HEK293 (cell line): ENCODE data around the gene SPACA6.

Experiments
- HOXD13 ChIP-seq: sonication (generic); formaldehyde crosslinking; IDR thresholded peaks from 2 replicates; pipeline ENCODE4 v1.8.0; 2022; ENCODE audit warnings: missing genetic modification reagents, borderline replicate concordance
- KLF7 ChIP-seq: fragments of 450-650 bp; formaldehyde crosslinking; IDR thresholded peaks from 2 replicates; pipeline ENCODE4 v1.5.1; 2016; ENCODE audit warnings: missing biosample characterization, missing genetic modification characterization, borderline replicate concordance
- ZBTB21 ChIP-seq: fragments of 450-650 bp; formaldehyde crosslinking; IDR thresholded peaks from 2 replicates; pipeline ENCODE4 v1.5.1; 2017; ENCODE audit warnings: missing biosample characterization, missing genetic modification characterization
- ZBTB48 ChIP-seq: fragments of 450-650 bp; formaldehyde crosslinking; IDR thresholded peaks from 2 replicates; pipeline ENCODE4 v1.5.1; 2016; ENCODE audit warnings: missing biosample characterization, missing genetic modification characterization
- ZFP37 ChIP-seq: fragments of 450-650 bp; formaldehyde crosslinking; IDR thresholded peaks from 2 replicates; pipeline ENCODE4 v1.5.1; 2016; ENCODE audit warnings: missing biosample characterization, missing genetic modification characterization
- ZFP69B ChIP-seq: fragments of 450-650 bp; formaldehyde crosslinking; IDR thresholded peaks from 2 replicates; pipeline ENCODE4 v1.5.1; 2016; ENCODE audit warnings: missing biosample characterization, missing genetic modification characterization
- ZNF214 ChIP-seq: fragments of 450-650 bp; formaldehyde crosslinking; IDR thresholded peaks from 2 replicates; pipeline ENCODE4 v1.5.1; 2017; ENCODE audit warnings: missing biosample characterization, mild to moderate bottlenecking, missing genetic modification characterization, borderline replicate concordance
- ZNF24 ChIP-seq: fragments of 450-650 bp; formaldehyde crosslinking; IDR thresholded peaks from 2 replicates; pipeline ENCODE4 v1.5.1; 2016; ENCODE audit warnings: missing biosample characterization, missing genetic modification characterization
- ZNF311 ChIP-seq: fragments of 450-650 bp; formaldehyde crosslinking; IDR thresholded peaks from 2 replicates; pipeline ENCODE4 v1.5.1; 2017; ENCODE audit warnings: missing biosample characterization, missing genetic modification characterization, borderline replicate concordance
- ZNF335 ChIP-seq: fragments of 450-650 bp; formaldehyde crosslinking; conservative IDR thresholded peaks from 2 replicates; pipeline ENCODE4 v1.5.1; 2016; ENCODE audit warnings: missing biosample characterization, missing genetic modification characterization
- ZNF660 ChIP-seq: fragments of 450-650 bp; IDR thresholded peaks from 2 replicates; pipeline ENCODE4 v1.5.1; 2018; ENCODE audit warnings: missing biosample characterization, mild to moderate bottlenecking, missing genetic modification characterization
- ZNF785 ChIP-seq: fragments of 450-650 bp; formaldehyde crosslinking; IDR thresholded peaks from 2 replicates; pipeline ENCODE4 v1.5.1; 2016; ENCODE audit warnings: missing biosample characterization, missing genetic modification characterization
- ZNF791 ChIP-seq: fragments of 450-650 bp; formaldehyde crosslinking; IDR thresholded peaks from 2 replicates; pipeline ENCODE4 v1.5.1; 2016; ENCODE audit warnings: missing biosample characterization, missing genetic modification characterization
- ZNF792 ChIP-seq: fragments of 450-650 bp; formaldehyde crosslinking; IDR thresholded peaks from 2 replicates; pipeline ENCODE4 v1.5.1; 2016; ENCODE audit warnings: missing biosample characterization, missing genetic modification characterization
- ZSCAN23 ChIP-seq: fragments of 450-650 bp; formaldehyde crosslinking; IDR thresholded peaks from 2 replicates; pipeline ENCODE4 v1.5.1; 2016; ENCODE audit warnings: missing biosample characterization, missing genetic modification characterization
- ZSCAN30 ChIP-seq: fragments of 450-650 bp; IDR thresholded peaks from 2 replicates; pipeline ENCODE4 v1.5.1; 2018; ENCODE audit warnings: missing biosample characterization, mild to moderate bottlenecking, missing genetic modification characterization, moderate library complexity
- ZXDB ChIP-seq: fragments of 450-650 bp; formaldehyde crosslinking; IDR thresholded peaks from 2 replicates; pipeline ENCODE4 v1.5.1; 2016; ENCODE audit warnings: missing biosample characterization, missing genetic modification characterization
- TF ChIP-seq, protein P1 (sequence below): fragments of 450-650 bp; formaldehyde crosslinking; IDR thresholded peaks from 2 replicates; pipeline ENCODE4 v1.5.1; 2016; ENCODE audit warnings: missing biosample characterization, missing genetic modification characterization
- TF ChIP-seq, protein P2 (sequence below): fragments of 450-650 bp; formaldehyde crosslinking; IDR thresholded peaks from 2 replicates; pipeline ENCODE4 v1.5.1; 2016; ENCODE audit warnings: missing biosample characterization, missing genetic modification characterization
- TF ChIP-seq, protein P3 (sequence below): fragments of 450-650 bp; formaldehyde crosslinking; IDR thresholded peaks from 2 replicates; pipeline ENCODE4 v1.5.1; 2016; ENCODE audit warnings: missing biosample characterization, missing genetic modification characterization
- TF ChIP-seq, protein P4 (sequence below): fragments of 450-650 bp; formaldehyde crosslinking; IDR thresholded peaks from 2 replicates; pipeline ENCODE4 v1.5.1; 2016; ENCODE audit warnings: missing biosample characterization, missing genetic modification characterization, borderline replicate concordance
- TF ChIP-seq, protein P5 (sequence below): fragments of 450-650 bp; formaldehyde crosslinking; IDR thresholded peaks from 2 replicates; pipeline ENCODE4 v1.5.1; 2016; ENCODE audit warnings: missing biosample characterization, missing genetic modification characterization, borderline replicate concordance
- TF ChIP-seq, protein P6 (sequence below): fragments of 450-650 bp; formaldehyde crosslinking; IDR thresholded peaks from 2 replicates; pipeline ENCODE4 v1.5.1; 2016; ENCODE audit warnings: missing biosample characterization, missing genetic modification characterization, low read depth

The SPACA6 gene

DNA sequence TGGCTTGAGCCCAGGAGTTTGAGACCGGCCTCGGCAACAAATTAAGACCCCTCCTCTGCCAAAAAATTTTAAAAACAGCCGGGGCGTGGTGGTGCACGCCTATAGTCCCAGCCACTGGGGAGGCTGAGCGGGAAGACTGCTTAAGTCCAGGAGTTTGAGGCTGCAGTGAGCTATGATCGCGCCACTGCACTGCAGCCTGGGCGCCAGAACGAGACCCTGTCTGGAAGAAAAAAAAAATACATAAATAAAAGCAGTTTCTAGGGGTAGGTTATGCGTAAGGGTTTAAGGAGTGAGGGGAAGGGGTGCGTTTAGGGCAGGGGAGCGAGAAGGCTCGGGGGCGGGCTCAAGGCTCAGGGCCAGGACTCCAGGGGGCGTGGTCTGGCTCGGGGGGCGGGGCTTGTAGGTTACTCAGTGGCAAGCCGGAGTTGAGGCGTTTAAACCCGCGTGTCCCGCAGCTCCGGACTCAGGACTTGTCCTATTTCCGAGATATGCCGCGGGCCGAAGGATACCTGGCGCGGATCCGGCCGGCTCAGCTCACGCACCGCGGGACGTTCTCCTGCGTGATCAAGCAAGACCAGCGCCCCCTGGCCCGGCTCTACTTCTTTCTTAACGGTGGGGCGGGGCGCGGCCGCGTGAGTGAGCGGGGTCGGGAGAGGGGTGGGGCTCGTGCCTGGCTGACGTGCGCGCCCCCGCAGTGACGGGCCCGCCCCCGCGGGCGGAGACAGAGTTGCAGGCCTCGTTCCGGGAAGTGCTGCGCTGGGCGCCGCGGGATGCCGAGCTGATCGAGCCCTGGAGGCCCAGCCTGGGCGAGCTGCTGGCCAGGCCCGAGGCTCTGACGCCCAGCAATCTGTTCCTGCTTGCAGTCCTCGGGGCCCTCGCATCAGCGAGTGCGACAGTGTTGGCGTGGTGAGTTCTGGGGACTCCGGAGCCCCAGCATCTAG lies 10.7 kb downstream of the SPACA6 start (continued):
- TF ChIP-seq, protein P1, sequence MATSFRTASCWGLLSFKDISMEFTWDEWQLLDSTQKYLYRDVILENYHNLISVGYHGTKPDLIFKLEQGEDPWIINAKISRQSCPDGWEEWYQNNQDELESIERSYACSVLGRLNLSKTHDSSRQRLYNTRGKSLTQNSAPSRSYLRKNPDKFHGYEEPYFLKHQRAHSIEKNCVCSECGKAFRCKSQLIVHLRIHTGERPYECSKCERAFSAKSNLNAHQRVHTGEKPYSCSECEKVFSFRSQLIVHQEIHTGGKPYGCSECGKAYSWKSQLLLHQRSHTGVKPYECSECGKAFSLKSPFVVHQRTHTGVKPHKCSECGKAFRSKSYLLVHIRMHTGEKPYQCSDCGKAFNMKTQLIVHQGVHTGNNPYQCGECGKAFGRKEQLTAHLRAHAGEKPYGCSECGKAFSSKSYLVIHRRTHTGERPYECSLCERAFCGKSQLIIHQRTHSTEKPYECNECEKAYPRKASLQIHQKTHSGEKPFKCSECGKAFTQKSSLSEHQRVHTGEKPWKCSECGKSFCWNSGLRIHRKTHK, result no peak
- TF ChIP-seq ZXDB (tag by site-specific recombination) (peak; percentile 61), ZNF792 (tag by site-specific recombination) (no peak), ZNF660 (peak; percentile 80; the same call in 1 of the 2 replicates), ZFP69B (no peak), ZBTB48 (tag by site-specific recombination) (0 out of 2 replicates have a peak, but pooled peaks have one; percentile 32), ZNF214 (no peak), ZBTB21 (tag by site-specific recombination) (no peak), ZNF785 (tag by site-specific recombination) (no peak), ZNF24 (tag by site-specific recombination) (0 out of 2 replicates have a peak, but pooled peaks have one; percentile 25), ZNF791 (no peak), ZFP37 (tag by site-specific recombination) (peak; percentile 44; the same call in 1 of the 2 replicates), ZSCAN23 (tag by site-specific recombination) (no peak), KLF7 (tag by site-specific recombination) (0 out of 2 replicates have a peak, but pooled peaks have one; percentile 51), ZSCAN30 (tag by site-specific recombination) (0 out of 2 replicates have a peak, but pooled peaks have one; percentile 57), HOXD13 (CRISPR knock-in tag) (no peak), ZNF335 (peak; percentile 73), ZNF311 (no peak)
- TF ChIP-seq, protein P2, sequence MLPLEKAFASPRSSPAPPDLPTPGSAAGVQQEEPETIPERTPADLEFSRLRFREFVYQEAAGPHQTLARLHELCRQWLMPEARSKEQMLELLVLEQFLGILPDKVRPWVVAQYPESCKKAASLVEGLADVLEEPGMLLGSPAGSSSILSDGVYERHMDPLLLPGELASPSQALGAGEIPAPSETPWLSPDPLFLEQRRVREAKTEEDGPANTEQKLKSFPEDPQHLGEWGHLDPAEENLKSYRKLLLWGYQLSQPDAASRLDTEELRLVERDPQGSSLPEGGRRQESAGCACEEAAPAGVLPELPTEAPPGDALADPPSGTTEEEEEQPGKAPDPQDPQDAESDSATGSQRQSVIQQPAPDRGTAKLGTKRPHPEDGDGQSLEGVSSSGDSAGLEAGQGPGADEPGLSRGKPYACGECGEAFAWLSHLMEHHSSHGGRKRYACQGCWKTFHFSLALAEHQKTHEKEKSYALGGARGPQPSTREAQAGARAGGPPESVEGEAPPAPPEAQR, result no peak
- TF ChIP-seq, protein P3, sequence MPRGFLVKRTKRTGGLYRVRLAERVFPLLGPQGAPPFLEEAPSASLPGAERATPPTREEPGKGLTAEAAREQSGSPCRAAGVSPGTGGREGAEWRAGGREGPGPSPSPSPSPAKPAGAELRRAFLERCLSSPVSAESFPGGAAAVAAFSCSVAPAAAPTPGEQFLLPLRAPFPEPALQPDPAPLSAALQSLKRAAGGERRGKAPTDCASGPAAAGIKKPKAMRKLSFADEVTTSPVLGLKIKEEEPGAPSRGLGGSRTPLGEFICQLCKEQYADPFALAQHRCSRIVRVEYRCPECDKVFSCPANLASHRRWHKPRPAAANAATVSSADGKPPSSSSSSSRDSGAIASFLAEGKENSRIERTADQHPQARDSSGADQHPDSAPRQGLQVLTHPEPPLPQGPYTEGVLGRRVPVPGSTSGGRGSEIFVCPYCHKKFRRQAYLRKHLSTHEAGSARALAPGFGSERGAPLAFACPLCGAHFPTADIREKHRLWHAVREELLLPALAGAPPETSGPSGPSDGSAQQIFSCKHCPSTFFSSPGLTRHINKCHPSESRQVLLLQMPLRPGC (tag by site-specific recombination), result no peak
- TF ChIP-seq, protein P4, sequence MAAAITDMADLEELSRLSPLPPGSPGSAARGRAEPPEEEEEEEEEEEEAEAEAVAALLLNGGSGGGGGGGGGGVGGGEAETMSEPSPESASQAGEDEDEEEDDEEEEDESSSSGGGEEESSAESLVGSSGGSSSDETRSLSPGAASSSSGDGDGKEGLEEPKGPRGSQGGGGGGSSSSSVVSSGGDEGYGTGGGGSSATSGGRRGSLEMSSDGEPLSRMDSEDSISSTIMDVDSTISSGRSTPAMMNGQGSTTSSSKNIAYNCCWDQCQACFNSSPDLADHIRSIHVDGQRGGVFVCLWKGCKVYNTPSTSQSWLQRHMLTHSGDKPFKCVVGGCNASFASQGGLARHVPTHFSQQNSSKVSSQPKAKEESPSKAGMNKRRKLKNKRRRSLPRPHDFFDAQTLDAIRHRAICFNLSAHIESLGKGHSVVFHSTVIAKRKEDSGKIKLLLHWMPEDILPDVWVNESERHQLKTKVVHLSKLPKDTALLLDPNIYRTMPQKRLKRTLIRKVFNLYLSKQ, result no peak
- TF ChIP-seq, protein P5, sequence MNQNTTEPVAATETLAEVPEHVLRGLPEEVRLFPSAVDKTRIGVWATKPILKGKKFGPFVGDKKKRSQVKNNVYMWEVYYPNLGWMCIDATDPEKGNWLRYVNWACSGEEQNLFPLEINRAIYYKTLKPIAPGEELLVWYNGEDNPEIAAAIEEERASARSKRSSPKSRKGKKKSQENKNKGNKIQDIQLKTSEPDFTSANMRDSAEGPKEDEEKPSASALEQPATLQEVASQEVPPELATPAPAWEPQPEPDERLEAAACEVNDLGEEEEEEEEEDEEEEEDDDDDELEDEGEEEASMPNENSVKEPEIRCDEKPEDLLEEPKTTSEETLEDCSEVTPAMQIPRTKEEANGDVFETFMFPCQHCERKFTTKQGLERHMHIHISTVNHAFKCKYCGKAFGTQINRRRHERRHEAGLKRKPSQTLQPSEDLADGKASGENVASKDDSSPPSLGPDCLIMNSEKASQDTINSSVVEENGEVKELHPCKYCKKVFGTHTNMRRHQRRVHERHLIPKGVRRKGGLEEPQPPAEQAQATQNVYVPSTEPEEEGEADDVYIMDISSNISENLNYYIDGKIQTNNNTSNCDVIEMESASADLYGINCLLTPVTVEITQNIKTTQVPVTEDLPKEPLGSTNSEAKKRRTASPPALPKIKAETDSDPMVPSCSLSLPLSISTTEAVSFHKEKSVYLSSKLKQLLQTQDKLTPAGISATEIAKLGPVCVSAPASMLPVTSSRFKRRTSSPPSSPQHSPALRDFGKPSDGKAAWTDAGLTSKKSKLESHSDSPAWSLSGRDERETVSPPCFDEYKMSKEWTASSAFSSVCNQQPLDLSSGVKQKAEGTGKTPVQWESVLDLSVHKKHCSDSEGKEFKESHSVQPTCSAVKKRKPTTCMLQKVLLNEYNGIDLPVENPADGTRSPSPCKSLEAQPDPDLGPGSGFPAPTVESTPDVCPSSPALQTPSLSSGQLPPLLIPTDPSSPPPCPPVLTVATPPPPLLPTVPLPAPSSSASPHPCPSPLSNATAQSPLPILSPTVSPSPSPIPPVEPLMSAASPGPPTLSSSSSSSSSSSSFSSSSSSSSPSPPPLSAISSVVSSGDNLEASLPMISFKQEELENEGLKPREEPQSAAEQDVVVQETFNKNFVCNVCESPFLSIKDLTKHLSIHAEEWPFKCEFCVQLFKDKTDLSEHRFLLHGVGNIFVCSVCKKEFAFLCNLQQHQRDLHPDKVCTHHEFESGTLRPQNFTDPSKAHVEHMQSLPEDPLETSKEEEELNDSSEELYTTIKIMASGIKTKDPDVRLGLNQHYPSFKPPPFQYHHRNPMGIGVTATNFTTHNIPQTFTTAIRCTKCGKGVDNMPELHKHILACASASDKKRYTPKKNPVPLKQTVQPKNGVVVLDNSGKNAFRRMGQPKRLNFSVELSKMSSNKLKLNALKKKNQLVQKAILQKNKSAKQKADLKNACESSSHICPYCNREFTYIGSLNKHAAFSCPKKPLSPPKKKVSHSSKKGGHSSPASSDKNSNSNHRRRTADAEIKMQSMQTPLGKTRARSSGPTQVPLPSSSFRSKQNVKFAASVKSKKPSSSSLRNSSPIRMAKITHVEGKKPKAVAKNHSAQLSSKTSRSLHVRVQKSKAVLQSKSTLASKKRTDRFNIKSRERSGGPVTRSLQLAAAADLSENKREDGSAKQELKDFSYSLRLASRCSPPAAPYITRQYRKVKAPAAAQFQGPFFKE (tag by site-specific recombination), result no peak
- TF ChIP-seq, protein P6, sequence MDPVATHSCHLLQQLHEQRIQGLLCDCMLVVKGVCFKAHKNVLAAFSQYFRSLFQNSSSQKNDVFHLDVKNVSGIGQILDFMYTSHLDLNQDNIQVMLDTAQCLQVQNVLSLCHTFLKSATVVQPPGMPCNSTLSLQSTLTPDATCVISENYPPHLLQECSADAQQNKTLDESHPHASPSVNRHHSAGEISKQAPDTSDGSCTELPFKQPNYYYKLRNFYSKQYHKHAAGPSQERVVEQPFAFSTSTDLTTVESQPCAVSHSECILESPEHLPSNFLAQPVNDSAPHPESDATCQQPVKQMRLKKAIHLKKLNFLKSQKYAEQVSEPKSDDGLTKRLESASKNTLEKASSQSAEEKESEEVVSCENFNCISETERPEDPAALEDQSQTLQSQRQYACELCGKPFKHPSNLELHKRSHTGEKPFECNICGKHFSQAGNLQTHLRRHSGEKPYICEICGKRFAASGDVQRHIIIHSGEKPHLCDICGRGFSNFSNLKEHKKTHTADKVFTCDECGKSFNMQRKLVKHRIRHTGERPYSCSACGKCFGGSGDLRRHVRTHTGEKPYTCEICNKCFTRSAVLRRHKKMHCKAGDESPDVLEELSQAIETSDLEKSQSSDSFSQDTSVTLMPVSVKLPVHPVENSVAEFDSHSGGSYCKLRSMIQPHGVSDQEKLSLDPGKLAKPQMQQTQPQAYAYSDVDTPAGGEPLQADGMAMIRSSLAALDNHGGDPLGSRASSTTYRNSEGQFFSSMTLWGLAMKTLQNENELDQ, result no peak
